SK-N-SH (cell line): ENCODE data around the gene PAEP. TPM values are rescaled to one million over a fixed set of nuclear protein-coding genes. Genes with fewer than 3 reads are reported as not detected.
"Not testable (repeated sequence)": the region's sequence is repeated elsewhere in the genome, so short reads cannot be mapped to it uniquely, and the experiment has no call there.

Experiments
- CTCF ChIA-PET: fragments of 300-600, 350-600 bp; formaldehyde crosslinking; extraction: SDS; loops from one replicate; lab custom pipeline; 2021; lab: Yijun Ruan, JAX
- POLR2A ChIA-PET: fragments of 350-600 bp; sonication (Branson Sonifier 250); formaldehyde crosslinking; extraction: SDS; loops from one replicate; lab custom pipeline; 2020; ENCODE audit warnings: antibody characterized with exemption, inconsistent platforms; lab: Yijun Ruan, JAX
- DNase-seq: peaks from one replicate; pipeline ENCODE4 v3.0.0; 2012
- H2AFZ ChIP-seq: fragments of 200-600 bp; sonication (generic); 2 replicates; pipeline ENCODE4 v1.8.1; 2016; ENCODE audit warnings: antibody characterized with exemption, mild to moderate bottlenecking, low read depth
- H3F3A ChIP-seq: fragments of 200-600 bp; sonication (generic); replicated peaks from 2 replicates; pipeline ENCODE3; 2016; ENCODE audit warnings: antibody characterized with exemption, mild to moderate bottlenecking; ENCODE audit not compliant: insufficient read depth
- H3K27ac ChIP-seq, 2 experiments: fragments of 200-500 bp in 1 of 2; fragments of 200-600 bp in 1 of 2; sonication (Bioruptor generic) in 1 of 2; sonication (generic), shearing (Covaris generic) in 1 of 2; 2 replicates each; pipeline versions ENCODE4 v1.5.1 to v1.6.1; 2014 to 2016; ENCODE audit warnings: low read depth in 2 of 2, inconsistent platforms in 1 of 2, low read length in 1 of 2, mild to moderate bottlenecking in 1 of 2, mixed read lengths in 1 of 2
- H3K27me3 ChIP-seq: fragments of 200-600 bp; sonication (generic), shearing (Covaris generic); 2 replicates; pipeline ENCODE4 v1.6.1; 2016; ENCODE audit warnings: mixed run types; ENCODE audit not compliant: insufficient read depth
- H3K36me3 ChIP-seq, 2 experiments: fragments of 200-500 bp in 1 of 2; fragments of 200-600 bp in 1 of 2; sonication (Bioruptor generic) in 1 of 2; sonication (generic) in 1 of 2; replicated peaks in 1 of 2; 2 replicates each; pipeline versions ENCODE3 to v1.5.1; 2014 to 2016; ENCODE audit warnings: low read length in 1 of 2, mild to moderate bottlenecking in 1 of 2; ENCODE audit not compliant: insufficient read depth in 2 of 2, control insufficient read depth in 1 of 2
- H3K4me1 ChIP-seq, 2 experiments: fragments of 200-500 bp in 1 of 2; fragments of 200-600 bp in 1 of 2; sonication (Bioruptor generic) in 1 of 2; sonication (generic), shearing (Covaris generic) in 1 of 2; 2 replicates each; pipeline versions ENCODE4 v1.5.1 to v1.6.1; 2014 to 2016; ENCODE audit warnings: low read depth in 1 of 2, low read length in 1 of 2, mixed run types in 1 of 2; ENCODE audit not compliant: insufficient read depth in 2 of 2, control insufficient read depth in 1 of 2
- H3K4me2 ChIP-seq: fragments of 200-600 bp; sonication (generic), shearing (Covaris generic); 2 replicates; pipeline ENCODE4 v1.6.1; 2017; ENCODE audit warnings: mixed run types
- H3K4me3 ChIP-seq, 2 experiments: fragments of 200-500 bp in 1 of 2; fragments of 200-600 bp in 1 of 2; sonication (Bioruptor generic) in 1 of 2; sonication (generic), shearing (Covaris generic) in 1 of 2; 2 replicates each; pipeline versions ENCODE4 v1.5.1 to v1.8.1; 2014 to 2016; ENCODE audit warnings: low read depth in 2 of 2, inconsistent platforms in 1 of 2, low read length in 1 of 2, mild to moderate bottlenecking in 1 of 2, mixed read lengths in 1 of 2, moderate library complexity in 1 of 2
- H3K79me2 ChIP-seq: fragments of 200-600 bp; sonication (generic); 2 replicates; pipeline ENCODE4 v1.8.1; 2017; ENCODE audit warnings: mild to moderate bottlenecking; ENCODE audit not compliant: insufficient read depth
- H3K9ac ChIP-seq: fragments of 200-600 bp; sonication (generic); 2 replicates; pipeline ENCODE4 v1.6.1; 2017; ENCODE audit warnings: mixed run types
- H3K9me2 ChIP-seq: fragments of 200-600 bp; sonication (generic); 2 replicates; pipeline ENCODE4 v1.6.1; 2017; ENCODE audit warnings: mixed run types
- H3K9me3 ChIP-seq: fragments of 200-600 bp; sonication (generic); 2 replicates; pipeline ENCODE4 v1.6.1; 2017; ENCODE audit warnings: mixed run types, mild to moderate bottlenecking, moderate library complexity
- H4K20me1 ChIP-seq: fragments of 200-600 bp; sonication (generic); 2 replicates; pipeline ENCODE4 v1.6.1; 2017; ENCODE audit warnings: mild to moderate bottlenecking, mixed run types; ENCODE audit not compliant: insufficient read depth
- FOXJ3 ChIP-seq: sonication (generic); formaldehyde crosslinking; IDR thresholded peaks from 2 replicates; pipeline ENCODE4 v1.5.1; 2020; ENCODE audit warnings: mild to moderate bottlenecking, missing genetic modification reagents
- JUND ChIP-seq: IDR thresholded peaks from 2 replicates; pipeline ENCODE4 v1.4.0; 2012
- MXI1 ChIP-seq: IDR thresholded peaks from 2 replicates; pipeline ENCODE4 v1.6.1; 2012; ENCODE audit warnings: mild to moderate bottlenecking, low read depth, low read length, improper control_type of control experiment
- NRF1 ChIP-seq: IDR thresholded peaks from 2 replicates; pipeline ENCODE4 v1.6.1; 2012; ENCODE audit warnings: low read depth, mild to moderate bottlenecking, low read length
- POLR2AphosphoS5 ChIP-seq: IDR thresholded peaks from 2 replicates; pipeline ENCODE4 v1.6.1; 2012; ENCODE audit warnings: low read depth, low read length
- RAD21 ChIP-seq: IDR thresholded peaks from 2 replicates; pipeline ENCODE4 v1.6.1; 2012; ENCODE audit warnings: mild to moderate bottlenecking, low read length
- RFX5 ChIP-seq: IDR thresholded peaks from 2 replicates; pipeline ENCODE4 v1.6.1; 2012; ENCODE audit warnings: mild to moderate bottlenecking, improper control_type of control experiment, low read length
- SMC3 ChIP-seq: IDR thresholded peaks from 2 replicates; pipeline ENCODE4 v1.6.1; 2012; ENCODE audit warnings: low read depth, low read length, improper control_type of control experiment
- TAF1 ChIP-seq: IDR thresholded peaks from 2 replicates; pipeline ENCODE4 v1.6.1; 2012; ENCODE audit warnings: low read depth, mild to moderate bottlenecking, low read length, moderate library complexity, borderline replicate concordance
- TEAD4 ChIP-seq: IDR thresholded peaks from 2 replicates; pipeline ENCODE4 v1.4.0; 2012; ENCODE audit warnings: mild to moderate bottlenecking, borderline replicate concordance; ENCODE audit not compliant: insufficient read depth
- WGBS: methylation state at CpG from one replicate; pipeline ENCODE4 v1.1.6; 2017; ENCODE audit warnings: low lambda C conversion rate; 5-methylcytosine and 5-hydroxymethylcytosine counted together
- polyA plus RNA-seq, 3 experiments: library from polyadenylated mRNA; depleted of rRNA; stranded (reverse); fragments of >200 nt; gene quantifications; 2 replicates each; pipeline ENCODE4 v1.2.3, GENCODE V29; 2012
- TF ChIP-seq, protein P1 (sequence below): IDR thresholded peaks from 2 replicates; pipeline ENCODE4 v1.4.0; 2012; ENCODE audit warnings: low read depth, borderline replicate concordance
- TF ChIP-seq, protein P2 (sequence below): IDR thresholded peaks from 2 replicates; pipeline ENCODE4 v1.4.0; 2012; ENCODE audit warnings: low read depth

PAEP gene
- polyA plus RNA-seq, 1 of the 3 experiments (the other 2 are of a cell fraction), result 0.08 TPM

DNA sequence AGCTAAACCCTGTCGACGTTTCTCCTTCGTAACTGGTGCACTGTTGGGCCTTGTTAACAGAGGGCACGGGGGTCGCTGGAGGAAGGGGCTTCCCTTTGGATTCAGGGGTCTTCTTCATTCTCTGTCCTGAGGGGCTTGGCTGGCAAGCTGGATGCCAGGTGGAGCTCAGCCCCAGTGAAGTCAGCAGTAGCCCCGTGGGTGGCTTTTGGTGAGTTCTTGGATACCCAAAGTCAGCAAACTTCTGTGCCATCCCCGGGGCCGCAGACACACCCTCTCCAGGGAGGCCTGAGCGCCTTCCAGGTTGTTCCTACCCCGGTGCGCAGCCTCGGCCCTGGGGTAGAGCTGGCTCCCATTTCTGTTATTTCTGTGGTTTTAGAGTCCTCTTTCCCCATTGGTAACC is 27.9 kb upstream of the PAEP start (continued):
- no peak for TF ChIP-seq TAF1
- TF ChIP-seq FOXJ3 (CRISPR knock-in tag), result no peak
- TF ChIP-seq, protein P1, sequence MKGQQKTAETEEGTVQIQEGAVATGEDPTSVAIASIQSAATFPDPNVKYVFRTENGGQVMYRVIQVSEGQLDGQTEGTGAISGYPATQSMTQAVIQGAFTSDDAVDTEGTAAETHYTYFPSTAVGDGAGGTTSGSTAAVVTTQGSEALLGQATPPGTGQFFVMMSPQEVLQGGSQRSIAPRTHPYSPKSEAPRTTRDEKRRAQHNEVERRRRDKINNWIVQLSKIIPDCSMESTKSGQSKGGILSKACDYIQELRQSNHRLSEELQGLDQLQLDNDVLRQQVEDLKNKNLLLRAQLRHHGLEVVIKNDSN, result no peak

DNA sequence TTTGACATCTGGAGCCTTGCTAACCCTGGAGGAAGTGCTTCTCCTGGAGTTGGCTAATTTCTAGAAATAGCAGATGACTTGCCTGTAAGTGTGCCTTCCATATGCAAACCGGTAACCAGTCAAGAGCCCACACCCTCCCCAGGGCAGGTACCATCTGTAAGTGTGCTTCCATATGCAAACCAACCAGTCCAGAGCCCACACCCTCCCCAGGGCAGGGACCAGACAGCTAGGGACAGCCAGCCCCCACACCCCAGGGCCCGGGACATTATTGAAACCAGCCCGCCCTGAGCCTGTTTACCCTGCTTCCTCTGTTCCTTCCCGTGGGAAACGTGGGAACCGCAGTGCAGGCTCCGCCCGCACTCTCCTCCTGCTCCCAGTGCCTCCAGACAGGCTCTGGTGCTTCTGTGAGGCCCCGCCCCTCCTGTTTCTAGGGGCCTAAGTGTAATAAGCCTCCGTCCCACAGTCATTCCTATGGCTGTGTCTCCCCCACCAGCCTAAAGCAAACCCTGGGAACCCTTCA is 27.3 kb upstream of the PAEP start:
- H3K27ac ChIP-seq, H3K4me1 ChIP-seq, H3K4me3 ChIP-seq, H3K9me2 ChIP-seq, H3K9me3 ChIP-seq, H3K79me2 ChIP-seq, H3K9ac ChIP-seq, H2AFZ ChIP-seq, H3K36me3 ChIP-seq, H3F3A ChIP-seq, CTCF ChIA-PET, DNase-seq, POLR2A ChIA-PET, H4K20me1 ChIP-seq, H3K4me2 ChIP-seq, H3K27me3 ChIP-seq: not testable (repeated sequence)
- WGBS, result 43% methylated on average over 7 of the region's 10 CpGs

- DNase-seq, H3K9ac ChIP-seq, POLR2A ChIA-PET, H3K27ac ChIP-seq, H3K4me2 ChIP-seq, H4K20me1 ChIP-seq, H3K4me1 ChIP-seq, H3K27me3 ChIP-seq, CTCF ChIA-PET, H3K9me2 ChIP-seq, H3K79me2 ChIP-seq, H3K36me3 ChIP-seq, H2AFZ ChIP-seq, H3K9me3 ChIP-seq, H3K4me3 ChIP-seq, H3F3A ChIP-seq: not testable (repeated sequence)
- WGBS, result 55% methylated on average over 3 of the region's 4 CpGs
These were observed 26.7 kb upstream of the PAEP start for GRCh38 chr9:135534826-135535225.

DNA sequence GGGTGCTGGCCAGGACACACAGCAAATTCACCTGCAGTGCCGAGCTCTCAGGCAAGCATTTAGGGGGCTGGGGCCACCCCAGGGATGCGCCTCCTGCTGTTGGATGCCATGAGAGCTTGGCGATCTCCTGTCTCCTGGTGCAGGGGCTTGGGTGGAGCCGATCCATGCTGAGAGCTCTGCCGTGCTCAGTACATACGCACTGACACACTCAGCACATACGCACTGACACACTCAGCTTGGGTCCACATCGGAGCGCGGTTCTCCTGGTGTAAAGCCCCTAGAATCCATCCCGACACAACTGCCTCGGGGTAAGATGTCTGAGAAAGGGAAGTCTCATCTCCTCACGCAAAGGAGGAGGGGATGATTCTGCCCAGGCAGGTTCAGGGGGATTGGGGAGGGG is 25.9 kb upstream of the PAEP start:
- H3F3A ChIP-seq, H3K4me3 ChIP-seq, H3K9ac ChIP-seq, H3K36me3 ChIP-seq, H3K79me2 ChIP-seq, H4K20me1 ChIP-seq, CTCF ChIA-PET, DNase-seq, H3K9me3 ChIP-seq, H3K4me1 ChIP-seq, POLR2A ChIA-PET, H3K27ac ChIP-seq, H3K9me2 ChIP-seq, H2AFZ ChIP-seq, H3K4me2 ChIP-seq, H3K27me3 ChIP-seq: not testable (repeated sequence)
- 20% methylated on average over 2 of the region's 13 CpGs for WGBS

DNA sequence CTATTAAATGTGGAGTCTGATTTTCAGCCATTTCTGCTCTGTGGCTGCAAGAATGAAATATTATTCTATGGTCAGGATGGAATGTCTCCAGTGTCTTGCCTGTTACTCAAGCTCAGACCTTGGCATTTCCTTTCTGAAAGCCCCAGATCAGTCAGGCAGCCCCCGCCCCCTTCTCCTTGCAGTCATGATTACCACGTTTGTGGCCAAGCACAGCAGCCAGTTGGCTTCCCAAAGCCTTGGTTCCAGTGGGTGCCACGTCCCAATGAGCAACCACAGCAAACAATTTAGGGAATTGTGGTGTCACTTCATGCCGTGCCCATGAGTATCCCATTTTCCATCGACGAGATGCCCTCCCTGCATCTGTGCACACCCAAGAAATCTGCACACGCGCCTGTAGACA is 25.3 kb upstream of the PAEP start:
- ChIA-PET CTCF (no interaction called here), POLR2A (no interaction called here)
- Histone ChIP-seq H3K9ac (no peak overlapping the region), H3F3A (no peaks in the 10 kb centered on the region), H3K27me3 (no peaks in the 10 kb centered on the region), H3K4me3 (no peak overlapping the region), H3K4me1 (no peaks in the 10 kb centered on the region), H3K4me2 (no peak overlapping the region), H3K9me3 (no peaks in the 10 kb centered on the region), H3K9me2 (no peaks in the 10 kb centered on the region), H2AFZ (no peak overlapping the region), H4K20me1 (no peaks in the 10 kb centered on the region), H3K79me2 (no peaks in the 10 kb centered on the region), H3K27ac (no peak overlapping the region), H3K36me3 (no peaks in the 10 kb centered on the region)
- WGBS, result 30% methylated on average over 8 of the region's 8 CpGs
- TF ChIP-seq NRF1 (no peak), RAD21 (no peak), JUND (no peak), SMC3 (no peak), POLR2AphosphoS5 (no peak), RFX5 (no peak), MXI1 (no peak), TAF1 (no peak), TEAD4 (no peak)
- TF ChIP-seq, protein P2, sequence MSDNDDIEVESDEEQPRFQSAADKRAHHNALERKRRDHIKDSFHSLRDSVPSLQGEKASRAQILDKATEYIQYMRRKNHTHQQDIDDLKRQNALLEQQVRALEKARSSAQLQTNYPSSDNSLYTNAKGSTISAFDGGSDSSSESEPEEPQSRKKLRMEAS, result no peak
- no peak for DNase-seq
